H9 (cell line): ENCODE measurements around the gene TRPM1. TPM values are rescaled to one million over a fixed set of nuclear protein-coding genes. Genes with fewer than 3 reads are reported as not detected.

Experiments
- DNase-seq: peaks from one replicate; pipeline ENCODE4 v3.0.0-alpha.2; 2017
- H2AFZ ChIP-seq: one replicate; pipeline ENCODE4 v1.6.1; 2013; ENCODE audit warnings: mild to moderate bottlenecking, low read length, control low read depth, moderate library complexity
- H2AK5ac ChIP-seq: 2 replicates; pipeline ENCODE4 v1.6.1; 2013; ENCODE audit warnings: low read length, control low read depth, mixed read lengths; ENCODE audit not compliant: insufficient read length
- H2BK120ac ChIP-seq: one replicate; pipeline ENCODE4 v1.6.1; 2013; ENCODE audit warnings: low read depth, mild to moderate bottlenecking, low read length, control low read depth, inconsistent platforms; ENCODE audit not compliant: poor library complexity, severe bottlenecking
- H2BK12ac ChIP-seq: 2 replicates; pipeline ENCODE4 v1.6.1; 2013; ENCODE audit warnings: low read length, control low read depth, mixed read lengths, low read depth; ENCODE audit not compliant: insufficient read length
- H2BK15ac ChIP-seq: 2 replicates; pipeline ENCODE4 v1.6.1; 2013; ENCODE audit warnings: low read depth, low read length, control low read depth
- H2BK20ac ChIP-seq: one replicate; pipeline ENCODE4 v1.6.1; 2013; ENCODE audit warnings: low read depth, mild to moderate bottlenecking, low read length, control low read depth, inconsistent platforms; ENCODE audit not compliant: poor library complexity, severe bottlenecking
- H2BK5ac ChIP-seq: 2 replicates; pipeline ENCODE4 v1.6.1; 2013; ENCODE audit warnings: low read length, control low read depth, mixed read lengths; ENCODE audit not compliant: insufficient read length
- H3K14ac ChIP-seq: 2 replicates; pipeline ENCODE4 v1.6.1; 2013; ENCODE audit warnings: low read length, control low read depth; ENCODE audit not compliant: insufficient read depth
- H3K18ac ChIP-seq: 2 replicates; pipeline ENCODE4 v1.6.1; 2013; ENCODE audit warnings: low read depth, mild to moderate bottlenecking, mixed read lengths, low read length, control low read depth; ENCODE audit not compliant: insufficient read length
- H3K23ac ChIP-seq: 2 replicates; pipeline ENCODE4 v1.6.1; 2013; ENCODE audit warnings: low read length, control low read depth, mixed read lengths, low read depth; ENCODE audit not compliant: insufficient read length
- H3K23me2 ChIP-seq: 2 replicates; pipeline ENCODE4 v1.6.1; 2013; ENCODE audit warnings: low read depth, mild to moderate bottlenecking, mixed read lengths, low read length, control low read depth; ENCODE audit not compliant: insufficient read length, poor library complexity, severe bottlenecking
- H3K27ac ChIP-seq: 2 replicates; pipeline ENCODE4 v1.5.1; 2013; ENCODE audit warnings: low read length, control low read depth, mixed read lengths, low read depth; ENCODE audit not compliant: insufficient read length
- H3K27me3 ChIP-seq: 2 replicates; pipeline ENCODE4 v1.6.1; 2013; ENCODE audit warnings: low read length, control low read depth, inconsistent platforms; ENCODE audit not compliant: insufficient read depth
- H3K4ac ChIP-seq: 2 replicates; pipeline ENCODE4 v1.6.1; 2013; ENCODE audit warnings: low read depth, mild to moderate bottlenecking, control low read depth, inconsistent platforms, low read length, moderate library complexity
- H3K4me1 ChIP-seq: 2 replicates; pipeline ENCODE4 v1.6.1; 2013; ENCODE audit warnings: low read length, control low read depth, inconsistent platforms; ENCODE audit not compliant: insufficient read depth
- H3K4me2 ChIP-seq: 2 replicates; pipeline ENCODE4 v1.6.1; 2013; ENCODE audit warnings: low read length, control low read depth, mixed read lengths; ENCODE audit not compliant: insufficient read length, insufficient read depth
- H3K56ac ChIP-seq: 2 replicates; pipeline ENCODE4 v1.6.1; 2013; ENCODE audit warnings: low read depth, mild to moderate bottlenecking, mixed read lengths, low read length, control low read depth; ENCODE audit not compliant: insufficient read length
- H3K79me1 ChIP-seq: 2 replicates; pipeline ENCODE4 v1.6.1; 2013; ENCODE audit warnings: low read depth, mild to moderate bottlenecking, moderate library complexity, low read length, control low read depth, inconsistent platforms; ENCODE audit not compliant: insufficient read depth, poor library complexity, severe bottlenecking
- H3K79me2 ChIP-seq: 2 replicates; pipeline ENCODE4 v1.6.1; 2013; ENCODE audit warnings: low read length, control low read depth, inconsistent platforms; ENCODE audit not compliant: insufficient read depth
- H3K9ac ChIP-seq: 2 replicates; pipeline ENCODE4 v1.6.1; 2013; ENCODE audit warnings: low read length, control low read depth, mixed read lengths; ENCODE audit not compliant: insufficient read length; ENCODE audit errors: extremely low read depth
- H3K9me3 ChIP-seq: one replicate; pipeline ENCODE4 v1.6.1; 2013; ENCODE audit warnings: low read depth, low read length, inconsistent platforms; ENCODE audit not compliant: control insufficient read depth
- H3T11ph ChIP-seq: one replicate; pipeline ENCODE4 v1.6.1; 2013; ENCODE audit warnings: mild to moderate bottlenecking, low read length, control low read depth, inconsistent platforms
- H4K20me1 ChIP-seq: one replicate; pipeline ENCODE4 v1.6.1; 2013; ENCODE audit not compliant: control insufficient read depth, insufficient read length, insufficient read depth
- H4K5ac ChIP-seq: 2 replicates; pipeline ENCODE4 v1.6.1; 2013; ENCODE audit warnings: low read depth, mild to moderate bottlenecking, mixed read lengths, low read length, control low read depth; ENCODE audit not compliant: insufficient read length
- H4K8ac ChIP-seq: replicated peaks from 2 replicates; pipeline ENCODE4 v1.6.1; 2013; ENCODE audit warnings: low read length, control low read depth, mixed read lengths, low read depth; ENCODE audit not compliant: insufficient read length
- H4K91ac ChIP-seq: 2 replicates; pipeline ENCODE4 v1.6.1; 2013; ENCODE audit warnings: low read depth, mild to moderate bottlenecking, moderate library complexity, mixed read lengths, low read length, control low read depth; ENCODE audit not compliant: insufficient read length
- H3K27ac Mint-ChIP-seq, 3 experiments: 2 replicates in 2 of 3; 3 replicates in 1 of 3; pipeline ENCODE4 v1.8.0; 2020 to 2021; ENCODE audit warnings: mixed read lengths in 3 of 3, mild to moderate bottlenecking in 1 of 3, moderate library complexity in 1 of 3
- H3K27me3 Mint-ChIP-seq: 2 replicates; pipeline ENCODE4 v1.8.0; 2021; ENCODE audit warnings: low read depth, mild to moderate bottlenecking, moderate library complexity, mixed read lengths
- H3K36me3 Mint-ChIP-seq, 3 experiments: 2 replicates in 2 of 3; 3 replicates in 1 of 3; pipeline ENCODE4 v1.8.0; 2020 to 2021; ENCODE audit warnings: low read depth in 3 of 3, mixed read lengths in 3 of 3; ENCODE audit not compliant: insufficient read depth in 1 of 3
- H3K4me1 Mint-ChIP-seq, 2 experiments: 2 replicates each; pipeline ENCODE4 v1.8.0; 2020; ENCODE audit warnings: mixed read lengths in 2 of 2
- H3K4me3 Mint-ChIP-seq, 2 experiments: 2 replicates in 1 of 2; 3 replicates in 1 of 2; pipeline ENCODE4 v1.8.0; 2020 to 2021; ENCODE audit warnings: mild to moderate bottlenecking in 2 of 2, mixed read lengths in 2 of 2, moderate library complexity in 1 of 2
- H3K9me3 Mint-ChIP-seq, 2 experiments: 2 replicates in 1 of 2; 3 replicates in 1 of 2; pipeline ENCODE4 v1.8.0; 2020; ENCODE audit warnings: mild to moderate bottlenecking in 2 of 2, mixed read lengths in 2 of 2, moderate library complexity in 1 of 2
- WGBS: extraction: QIAGEN DNeasy Blood & Tissue Kit; methylation state at CpG from one replicate; pipeline ENCODE4 v1.1.7; 2013; ENCODE audit warnings: missing lambda C conversion rate, low lambda C conversion rate, mixed read lengths; ENCODE audit not compliant: insufficient read length; ENCODE audit errors: extremely low coverage; 5-methylcytosine and 5-hydroxymethylcytosine counted together
- total RNA-seq: library from RNA; stranded (reverse); gene quantifications from 2 replicates; pipeline ENCODE4 v1.2.1, GENCODE V29; 2021
- TF ChIP-seq, protein P1 (sequence below): fragments of 200-600 bp; sonication (generic); conservative IDR thresholded peaks from 3 replicates; pipeline ENCODE4 v1.8.0; 2021; ENCODE audit warnings: antibody characterized with exemption, mild to moderate bottlenecking

The TRPM1 gene
- total RNA-seq, 1 experiment from 2014 or later, result not detected

- no peaks in the 10 kb centered on the region for H4K20me1 ChIP-seq
- peaks cover 9% of the 10 kb centered on the region; the same call in 1 of the 2 replicates for H3K4me1 ChIP-seq
- H3K27me3 Mint-ChIP-seq, result peaks cover 15% of the 10 kb centered on the region
- no peak overlapping the region for H3T11ph ChIP-seq
- H4K5ac ChIP-seq, result no peak overlapping the region
- H2BK12ac ChIP-seq, result no peak overlapping the region
- no peak overlapping the region for H2BK5ac ChIP-seq
- no peak overlapping the region for H4K8ac ChIP-seq
- H3K23me2 ChIP-seq, result no peaks in the 10 kb centered on the region
- DNase-seq, result no peak
- no CpG with 5 or more reads among the region's 11 CpGs for WGBS
- no peak overlapping the region for H3K23ac ChIP-seq
- H2AFZ ChIP-seq, result no peak overlapping the region
- H3K36me3 Mint-ChIP-seq, result peaks cover 0 to 4% (median 0%) of the 10 kb centered on the region in 3 experiments; a peak in 2 of 7 replicates
- H3K14ac ChIP-seq, result no peak overlapping the region
- no peak overlapping the region; a peak in 1 of 7 replicates for H3K27ac Mint-ChIP-seq
- H3K4me3 Mint-ChIP-seq, result no peak overlapping the region
- no peaks in the 10 kb centered on the region for H3K79me2 ChIP-seq
- no peak overlapping the region for H3K56ac ChIP-seq
- H2BK20ac ChIP-seq, result no peak overlapping the region
- H2BK15ac ChIP-seq, result no peak overlapping the region
- H3K18ac ChIP-seq, result no peak overlapping the region
- H2AK5ac ChIP-seq, result no peak overlapping the region
- no peak overlapping the region for H3K4me2 ChIP-seq
- no peak overlapping the region for H3K27ac ChIP-seq
- H3K27me3 ChIP-seq, result no peaks in the 10 kb centered on the region
- no peak overlapping the region for H3K4ac ChIP-seq
- no peaks in the 10 kb centered on the region for H3K9me3 ChIP-seq
- no peaks in the 10 kb centered on the region for H3K79me1 ChIP-seq
- peaks cover 0 to 3% of the 10 kb centered on the region in 2 experiments; a peak in 2 of 5 replicates for H3K9me3 Mint-ChIP-seq
- H4K91ac ChIP-seq, result no peak overlapping the region
- H2BK120ac ChIP-seq, result no peak overlapping the region
- peaks cover 40 to 41% of the 10 kb centered on the region in 2 experiments for H3K4me1 Mint-ChIP-seq
- no peak overlapping the region for H3K9ac ChIP-seq
- TF ChIP-seq, protein P1, sequence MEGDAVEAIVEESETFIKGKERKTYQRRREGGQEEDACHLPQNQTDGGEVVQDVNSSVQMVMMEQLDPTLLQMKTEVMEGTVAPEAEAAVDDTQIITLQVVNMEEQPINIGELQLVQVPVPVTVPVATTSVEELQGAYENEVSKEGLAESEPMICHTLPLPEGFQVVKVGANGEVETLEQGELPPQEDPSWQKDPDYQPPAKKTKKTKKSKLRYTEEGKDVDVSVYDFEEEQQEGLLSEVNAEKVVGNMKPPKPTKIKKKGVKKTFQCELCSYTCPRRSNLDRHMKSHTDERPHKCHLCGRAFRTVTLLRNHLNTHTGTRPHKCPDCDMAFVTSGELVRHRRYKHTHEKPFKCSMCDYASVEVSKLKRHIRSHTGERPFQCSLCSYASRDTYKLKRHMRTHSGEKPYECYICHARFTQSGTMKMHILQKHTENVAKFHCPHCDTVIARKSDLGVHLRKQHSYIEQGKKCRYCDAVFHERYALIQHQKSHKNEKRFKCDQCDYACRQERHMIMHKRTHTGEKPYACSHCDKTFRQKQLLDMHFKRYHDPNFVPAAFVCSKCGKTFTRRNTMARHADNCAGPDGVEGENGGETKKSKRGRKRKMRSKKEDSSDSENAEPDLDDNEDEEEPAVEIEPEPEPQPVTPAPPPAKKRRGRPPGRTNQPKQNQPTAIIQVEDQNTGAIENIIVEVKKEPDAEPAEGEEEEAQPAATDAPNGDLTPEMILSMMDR, result no peak
Measured at GRCh38 chr15:31082771-31083369, 18.7 kb downstream of the TRPM1 start.
